Measurements from ENCODE around the gene SDK1. TPM values are rescaled to one million over a fixed set of nuclear protein-coding genes. Genes with fewer than 3 reads are reported as not detected.

Gene SDK1
- total RNA-seq, 3 donors from 2014 or later (not counting 1 experiment from before 2014, with no cell fraction given), result 0.05 to 0.11 TPM; not detected in 1

DNA sequence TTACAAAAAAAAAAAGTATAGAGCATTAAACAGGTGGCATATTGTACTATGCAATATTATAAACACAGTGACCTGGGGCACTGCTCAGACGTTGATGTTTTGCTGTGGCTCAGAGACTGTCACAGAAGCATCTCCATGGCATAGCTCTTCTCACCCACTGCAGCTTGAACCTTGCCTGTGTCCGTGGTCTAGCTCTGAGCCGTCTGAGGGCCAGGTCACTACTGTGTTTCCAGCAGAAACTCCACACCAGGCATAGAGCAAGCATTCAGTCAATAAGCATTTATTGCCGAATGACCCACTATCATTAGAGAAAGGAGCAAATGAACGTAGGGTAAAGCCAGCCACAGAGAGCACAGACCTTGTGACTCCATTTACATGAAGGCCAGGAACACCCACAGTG is 937.8 kb downstream of the SDK1 start:
- ATAC-seq, result no peak
- no peaks in the 10 kb centered on the region for H3K36me3 ChIP-seq (ENCODE audit: control insufficient read depth, insufficient read depth, low read length)
- no peaks in the 10 kb centered on the region for H3K36me3 Mint-ChIP-seq
- H3K4me1 ChIP-seq (ENCODE audit: control insufficient read depth, insufficient read depth, low read length), result no peaks in the 10 kb centered on the region
- no peak overlapping the region for H3K4me3 Mint-ChIP-seq
- no peak overlapping the region for H3K27ac ChIP-seq (ENCODE audit: low read length)
- DNase-seq, result no peak
- no peak for TF ChIP-seq CTCF (IDR thresholded peaks at IDR 0.05)
- H3K4me3 ChIP-seq (ENCODE audit: low read length), result no peak overlapping the region
- no peak overlapping the region for H3K27ac Mint-ChIP-seq
- intact Hi-C loops (cut with micrococcal nuclease), result no loop called here
- no peaks in the 10 kb centered on the region for H3K9me3 Mint-ChIP-seq
- 87% methylated on average over 5 of the region's 5 CpGs for WGBS (ENCODE audit: insufficient coverage)
- H3K4me1 Mint-ChIP-seq, result peaks cover 6 to 8% of the 10 kb centered on the region in 2 donors
- no peaks in the 10 kb centered on the region for H3K27me3 Mint-ChIP-seq (ENCODE audit: low read depth in 2 of 2)
- H3K9me3 ChIP-seq (ENCODE audit: control insufficient read depth, insufficient read depth, low read length), result no peaks in the 10 kb centered on the region
- no peaks in the 10 kb centered on the region for H3K27me3 ChIP-seq (ENCODE audit: control insufficient read depth, insufficient read depth, low read length)

- no peaks in the 10 kb centered on the region for H3K4me1 ChIP-seq (ENCODE audit: control insufficient read depth, insufficient read depth, low read length)
- Mint-ChIP-seq H3K27ac (no peak overlapping the region), H3K27me3 (ENCODE audit: low read depth in 2 of 2) (no peaks in the 10 kb centered on the region), H3K36me3 (no peaks in the 10 kb centered on the region), H3K9me3 (no peaks in the 10 kb centered on the region), H3K4me1 (peaks cover 6 to 8% of the 10 kb centered on the region in 2 donors), H3K4me3 (no peak overlapping the region)
- H3K4me3 ChIP-seq (ENCODE audit: low read length), result no peak overlapping the region
- no peaks in the 10 kb centered on the region for H3K36me3 ChIP-seq (ENCODE audit: control insufficient read depth, insufficient read depth, low read length)
- TF ChIP-seq CTCF (IDR thresholded peaks at IDR 0.05), result no peak
- WGBS (ENCODE audit: insufficient coverage), result 89% methylated on average over 9 of the region's 10 CpGs
- no peak overlapping the region for H3K27ac ChIP-seq (ENCODE audit: low read length)
- H3K27me3 ChIP-seq (ENCODE audit: control insufficient read depth, insufficient read depth, low read length), result no peaks in the 10 kb centered on the region
- H3K9me3 ChIP-seq (ENCODE audit: control insufficient read depth, insufficient read depth, low read length), result no peaks in the 10 kb centered on the region
- intact Hi-C loops (cut with micrococcal nuclease), result no loop called here
- no peak for DNase-seq
- no peak for ATAC-seq
These were observed 939.0 kb downstream of the SDK1 start for GRCh38 chr7:4240042-4240441.

GRCh38 chr7:4240520-4241303 is 939.7 kb downstream of the SDK1 start:
- Histone ChIP-seq H3K9me3 (ENCODE audit: control insufficient read depth, insufficient read depth, low read length) (no peaks in the 10 kb centered on the region), H3K4me3 (ENCODE audit: low read length) (no peak overlapping the region), H3K4me1 (ENCODE audit: control insufficient read depth, insufficient read depth, low read length) (no peaks in the 10 kb centered on the region), H3K27ac (ENCODE audit: low read length) (no peak overlapping the region), H3K36me3 (ENCODE audit: control insufficient read depth, insufficient read depth, low read length) (no peaks in the 10 kb centered on the region), H3K27me3 (ENCODE audit: control insufficient read depth, insufficient read depth, low read length) (no peaks in the 10 kb centered on the region)
- H3K36me3 Mint-ChIP-seq, result no peaks in the 10 kb centered on the region
- no peaks in the 10 kb centered on the region for H3K27me3 Mint-ChIP-seq (ENCODE audit: low read depth in 2 of 2)
- TF ChIP-seq CTCF (IDR thresholded peaks at IDR 0.05), result no peak
- no peak for DNase-seq
- H3K4me1 Mint-ChIP-seq, result peaks cover 6 to 8% of the 10 kb centered on the region in 2 donors
- H3K9me3 Mint-ChIP-seq, result no peaks in the 10 kb centered on the region
- no peak for ATAC-seq
- intact Hi-C loops (cut with micrococcal nuclease), result no loop called here
- H3K4me3 Mint-ChIP-seq, result no peak overlapping the region
- no peak overlapping the region for H3K27ac Mint-ChIP-seq
- 63% methylated on average over 16 of the region's 19 CpGs for WGBS (ENCODE audit: insufficient coverage)

GRCh38 chr7:4241304-4241612 is 940.2 kb downstream of the SDK1 start:
- Histone ChIP-seq H3K27ac (ENCODE audit: low read length) (no peak overlapping the region), H3K4me3 (ENCODE audit: low read length) (no peak overlapping the region), H3K27me3 (ENCODE audit: control insufficient read depth, insufficient read depth, low read length) (no peaks in the 10 kb centered on the region), H3K4me1 (ENCODE audit: control insufficient read depth, insufficient read depth, low read length) (no peaks in the 10 kb centered on the region), H3K36me3 (ENCODE audit: control insufficient read depth, insufficient read depth, low read length) (no peaks in the 10 kb centered on the region), H3K9me3 (ENCODE audit: control insufficient read depth, insufficient read depth, low read length) (no peaks in the 10 kb centered on the region)
- intact Hi-C loops (cut with micrococcal nuclease), result no loop called here
- H3K27me3 Mint-ChIP-seq (ENCODE audit: low read depth in 2 of 2), result no peaks in the 10 kb centered on the region
- peaks cover 6 to 8% of the 10 kb centered on the region in 2 donors for H3K4me1 Mint-ChIP-seq
- no peaks in the 10 kb centered on the region for H3K9me3 Mint-ChIP-seq
- TF ChIP-seq CTCF (IDR thresholded peaks at IDR 0.05), result no peak
- no peak overlapping the region for H3K27ac Mint-ChIP-seq
- DNase-seq, result no peak
- H3K36me3 Mint-ChIP-seq, result no peaks in the 10 kb centered on the region
- 80% methylated on average over 6 of the region's 6 CpGs for WGBS (ENCODE audit: insufficient coverage)
- no peak for ATAC-seq
- no peak overlapping the region for H3K4me3 Mint-ChIP-seq
